Measurements from ENCODE around the gene RPS15.

RPS15 gene

GRCh38 chr19:1447504-1447903 is 9.3 kb downstream of the RPS15 start:
- H3K27me3 ChIP-seq (replicated peaks; ENCODE audit: insufficient read depth, low read length), result peaks cover 67% of the 10 kb centered on the region

GRCh38 chr19:1447944-1448343 is 9.7 kb downstream of the RPS15 start:
- Histone ChIP-seq H3K79me2 (ENCODE audit: low read length) (no peaks in the 10 kb centered on the region), H4K20me1 (ENCODE audit: insufficient read depth, low read length) (no peaks in the 10 kb centered on the region; the same call in 1 of the 2 replicates), H3K27me3 (replicated peaks; ENCODE audit: insufficient read depth, low read length) (peaks cover 71% of the 10 kb centered on the region), H2AFZ (ENCODE audit: low read length) (no peak overlapping the region), H3K9me2 (replicated peaks; ENCODE audit: insufficient read depth, low read length) (no peaks in the 10 kb centered on the region), H3K36me3 (replicated peaks; ENCODE audit: insufficient read depth, low read length) (no peaks in the 10 kb centered on the region), H3K9me3 (replicated peaks; ENCODE audit: insufficient read depth, low read length) (no peaks in the 10 kb centered on the region), H3K27ac (ENCODE audit: low read length) (no peak overlapping the region), H3F3A (ENCODE audit: insufficient read depth, low read length) (peaks cover 28% of the 10 kb centered on the region), H3K4me1 (ENCODE audit: low read length) (peaks cover 15% of the 10 kb centered on the region), H3K4me2 (ENCODE audit: low read depth, low read length) (no peak overlapping the region), H3K4me3 (ENCODE audit: low read length) (no peak overlapping the region), H3K9ac (ENCODE audit: low read length) (no peak overlapping the region)
- no peak for DNase-seq
- TF ChIP-seq EZH2phosphoT487 (IDR thresholded peaks at IDR 0.05; ENCODE audit: low read length), result no peak
- TF ChIP-seq CTCF (IDR thresholded peaks at IDR 0.05; ENCODE audit: low read length), result no peak
- TF ChIP-seq EZH2 (optimal IDR thresholded peaks at IDR 0.05; ENCODE audit: low read depth, low read length), result no peak

More at GRCh38 chr19:1447504-1447903, 9.3 kb downstream of the RPS15 start:
- no peaks in the 10 kb centered on the region for H3K9me3 ChIP-seq (replicated peaks; ENCODE audit: insufficient read depth, low read length)
- H3K79me2 ChIP-seq (ENCODE audit: low read length), result no peaks in the 10 kb centered on the region
- no peaks in the 10 kb centered on the region for H3K36me3 ChIP-seq (replicated peaks; ENCODE audit: insufficient read depth, low read length)
- DNase-seq, result no peak
- no peak overlapping the region for H3K9ac ChIP-seq (ENCODE audit: low read length)
- H3K4me1 ChIP-seq (ENCODE audit: low read length), result peaks cover 19% of the 10 kb centered on the region
- no peaks in the 10 kb centered on the region; the same call in 1 of the 2 replicates for H4K20me1 ChIP-seq (ENCODE audit: insufficient read depth, low read length)
- no peaks in the 10 kb centered on the region for H3K9me2 ChIP-seq (replicated peaks; ENCODE audit: insufficient read depth, low read length)
- no peak overlapping the region for H2AFZ ChIP-seq (ENCODE audit: low read length)
- H3K4me2 ChIP-seq (ENCODE audit: low read depth, low read length), result no peak overlapping the region
- TF ChIP-seq EZH2 (optimal IDR thresholded peaks at IDR 0.05; ENCODE audit: low read depth, low read length), result no peak
- no peak for TF ChIP-seq CTCF (IDR thresholded peaks at IDR 0.05; ENCODE audit: low read length)
- no peak for TF ChIP-seq EZH2phosphoT487 (IDR thresholded peaks at IDR 0.05; ENCODE audit: low read length)
- no peak overlapping the region for H3K27ac ChIP-seq (ENCODE audit: low read length)
- H3K4me3 ChIP-seq (ENCODE audit: low read length), result no peak overlapping the region
- H3F3A ChIP-seq (ENCODE audit: insufficient read depth, low read length), result peaks cover 32% of the 10 kb centered on the region

- Histone ChIP-seq H2AFZ (ENCODE audit: low read length) (no peak within 1 kb of the TSS), H3K4me3 (ENCODE audit: low read length) (no peak within 1 kb of the TSS), H3K9ac (ENCODE audit: low read length) (no peak within 1 kb of the TSS), H3K4me2 (ENCODE audit: low read depth, low read length) (no peak within 1 kb of the TSS), H3K9me2 (replicated peaks; ENCODE audit: insufficient read depth, low read length) (no peaks in the 10 kb centered on the region), H3K36me3 (replicated peaks; ENCODE audit: insufficient read depth, low read length) (no peaks in the 10 kb centered on the region), H3K4me1 (ENCODE audit: low read length) (peaks cover 5% of the 10 kb centered on the region; the same call in 1 of the 2 replicates), H4K20me1 (ENCODE audit: insufficient read depth, low read length) (no peaks in the 10 kb centered on the region; the same call in 1 of the 2 replicates), H3K9me3 (replicated peaks; ENCODE audit: insufficient read depth, low read length) (no peaks in the 10 kb centered on the region), H3K27ac (ENCODE audit: low read length) (no peak within 1 kb of the TSS), H3K79me2 (ENCODE audit: low read length) (no peaks in the 10 kb centered on the region), H3K27me3 (replicated peaks; ENCODE audit: insufficient read depth, low read length) (peaks cover 87% of the 10 kb centered on the region), H3F3A (ENCODE audit: insufficient read depth, low read length) (peaks cover 12% of the 10 kb centered on the region)
- DNase-seq, result no peak
- TF ChIP-seq CTCF (IDR thresholded peaks at IDR 0.05; ENCODE audit: low read length) (no peak), EZH2phosphoT487 (IDR thresholded peaks at IDR 0.05; ENCODE audit: low read length) (no peak), EZH2 (optimal IDR thresholded peaks at IDR 0.05; ENCODE audit: low read depth, low read length) (no peak)
Observed at GRCh38 chr19:1449467-1450442, 11.6 kb downstream of the RPS15 start, which contains the start of gene APC2. Gene APC2, plus strand, starts transcription at chr19:1450121. Its CDS starts 2,881 bp downstream, at chr19:1453002.

All from MM.1S (cell line).